HL-60 (cell line): Measurements from ENCODE around the gene PSMA5.
"Not testable (repeated sequence)": the region's sequence is repeated elsewhere in the genome, so short reads cannot be mapped to it uniquely, and the experiment has no call there.

ENCODE experiments used
- DNase-seq, 2 experiments: peaks; one replicate each; pipeline ENCODE4 v3.0.0-alpha.2; 2010 to 2020; ENCODE audit warnings: low read depth in 1 of 2, low spot score in 1 of 2
- H3K27ac ChIP-seq: fragments of 250-450 bp; sonication (Bioruptor Pico); replicated peaks from 2 replicates; pipeline ENCODE4 v1.5.1; 2020; ENCODE audit warnings: mild to moderate bottlenecking, moderate library complexity
- H3K27me3 ChIP-seq: fragments of 250-450 bp; sonication (Bioruptor Pico); 2 replicates; pipeline ENCODE4 v1.5.1; 2021; ENCODE audit warnings: mild to moderate bottlenecking, moderate library complexity; ENCODE audit not compliant: insufficient read depth, poor library complexity, severe bottlenecking
- H3K4me3 ChIP-seq: replicated peaks from 2 replicates; pipeline ENCODE4 v1.5.1; 2011; ENCODE audit warnings: mild to moderate bottlenecking, control low read depth, low read length; ENCODE audit not compliant: insufficient read depth
- CTCF ChIP-seq: IDR thresholded peaks from one replicate; pipeline ENCODE4 v1.5.1; 2011; ENCODE audit warnings: low read length, control low read depth, inconsistent platforms; ENCODE audit not compliant: insufficient read depth
- GABPA ChIP-seq: IDR thresholded peaks from 2 replicates; pipeline ENCODE4 v1.6.1; 2012; ENCODE audit warnings: low read depth
- POLR2AphosphoS5 ChIP-seq: IDR thresholded peaks from 2 replicates; pipeline ENCODE4 v1.6.1; 2012; ENCODE audit warnings: low read depth
- REST ChIP-seq: IDR thresholded peaks from 2 replicates; pipeline ENCODE4 v1.6.1; 2012; ENCODE audit warnings: low read depth; ENCODE audit not compliant: insufficient replicate concordance
- SPI1 ChIP-seq: IDR thresholded peaks from 2 replicates; pipeline ENCODE4 v1.6.1; 2012; ENCODE audit warnings: low read depth, mild to moderate bottlenecking, borderline replicate concordance

Gene PSMA5

GRCh38 chr1:109377698-109378097 lies 48.5 kb downstream of the PSMA5 start:
- H3K27ac ChIP-seq = no peak overlapping the region
- H3K4me3 ChIP-seq = no peak overlapping the region
- no peaks in the 10 kb centered on the region for H3K27me3 ChIP-seq
- no peak for DNase-seq
- TF ChIP-seq GABPA (no peak), REST (no peak), POLR2AphosphoS5 (no peak), CTCF (no peak), SPI1 (no peak)

GRCh38 chr1:109373696-109374095 lies 52.6 kb downstream of the PSMA5 start:
- H3K27me3 ChIP-seq, H3K4me3 ChIP-seq, DNase-seq, H3K27ac ChIP-seq: not testable (repeated sequence)

- Histone ChIP-seq H3K27me3 (no peaks in the 10 kb centered on the region), H3K27ac (no peak overlapping the region), H3K4me3 (no peak overlapping the region)
- no peak for DNase-seq
- TF ChIP-seq POLR2AphosphoS5 = no peak
- TF ChIP-seq CTCF = no peak
- TF ChIP-seq GABPA = no peak
- TF ChIP-seq REST = no peak
- TF ChIP-seq SPI1 = no peak
Measured at GRCh38 chr1:109373126-109373525, 53.1 kb downstream of the PSMA5 start.

GRCh38 chr1:109372281-109372680 lies 54.0 kb downstream of the PSMA5 start:
- H3K27ac ChIP-seq = no peak overlapping the region
- TF ChIP-seq REST (no peak), POLR2AphosphoS5 (no peak), GABPA (no peak), SPI1 (no peak), CTCF (no peak)
- DNase-seq = no peak
- no peak overlapping the region for H3K4me3 ChIP-seq
- H3K27me3 ChIP-seq = no peaks in the 10 kb centered on the region
